ENCODE measurements around the gene TSC22D1. TPM values are rescaled to one million over a fixed set of nuclear protein-coding genes. Genes with fewer than 3 reads are reported as not detected.

The TSC22D1 gene
- total RNA-seq, 1 experiment from 2014 or later = 79.2 TPM

- BruUV-seq (replicated peaks) = no TSS peak
- no peak for TF ChIP-seq EZH2 (IDR thresholded peaks at IDR 0.05; ENCODE audit: low read depth)
- no peak for TF ChIP-seq CTCF (conservative IDR thresholded peaks at IDR 0.05)
- Histone ChIP-seq H3K36me3 (ENCODE audit: low read depth) (peaks cover 23% of the 10 kb centered on the region), H3K27me3 (ENCODE audit: insufficient read depth, low read depth) (no peaks in the 10 kb centered on the region), H3K4me1 (replicated peaks; ENCODE audit: insufficient read depth) (peaks cover 33% of the 10 kb centered on the region), H3K4me3 (peak overlapping the region; percentile 86), H2AFZ (no peak overlapping the region), H3K4me2 (peak overlapping the region; percentile 90), H3K9me3 (ENCODE audit: insufficient read depth, low read depth) (no peaks in the 10 kb centered on the region), H3K79me2 (ENCODE audit: low read depth) (peaks cover 57% of the 10 kb centered on the region), H3F3A (ENCODE audit: insufficient read depth, low read depth) (peaks cover 52% of the 10 kb centered on the region), H3K27ac (peak overlapping the region; percentile 93), H3K9me2 (ENCODE audit: insufficient read depth) (no peaks in the 10 kb centered on the region), H4K20me1 (ENCODE audit: insufficient read depth) (peaks cover 15% of the 10 kb centered on the region)
- ChIA-PET CTCF (interaction anchor here (0.7 to 0.9 kb wide), 2 partner anchors 70 to 293 kb away, joined by 5 to 29 read pairs; no protein-coding TSS in a partner anchor), POLR2A (ENCODE audit: unreplicated experiment) (interaction anchor here (0.7 to 1.4 kb wide), 14 partner anchors 28 to 449 kb away, joined by 3 to 18 read pairs (median 6); no protein-coding TSS in a partner anchor)
- intact Hi-C loops (cut with micrococcal nuclease; ENCODE audit: unreplicated experiment) = loop anchor here (1.0 to 5.0 kb wide), 5 partner anchors 38 to 447 kb away; no protein-coding TSS in a partner anchor
- no peak for DNase-seq
Observed at GRCh38 chr13:44434766-44435141, 141.4 kb downstream of the TSC22D1 start.

- POLR2A ChIA-PET (ENCODE audit: unreplicated experiment) = interaction anchor here (0.7 to 1.4 kb wide), 3 partner anchors 31 to 448 kb away, joined by 3 to 10 read pairs (median 5); no protein-coding TSS in a partner anchor
- peaks cover 15% of the 10 kb centered on the region for H4K20me1 ChIP-seq (ENCODE audit: insufficient read depth)
Observed at GRCh38 chr13:44433863-44434765, 142.0 kb downstream of the TSC22D1 start.

More at GRCh38 chr13:44433863-44434765, 142.0 kb downstream of the TSC22D1 start:
- Histone ChIP-seq H3K9me2 (ENCODE audit: insufficient read depth) (no peaks in the 10 kb centered on the region), H3K79me2 (ENCODE audit: low read depth) (peaks cover 53% of the 10 kb centered on the region), H3F3A (ENCODE audit: insufficient read depth, low read depth) (peaks cover 51% of the 10 kb centered on the region), H3K36me3 (ENCODE audit: low read depth) (peaks cover 23% of the 10 kb centered on the region), H3K4me1 (replicated peaks; ENCODE audit: insufficient read depth) (peaks cover 33% of the 10 kb centered on the region), H3K27me3 (ENCODE audit: insufficient read depth, low read depth) (no peaks in the 10 kb centered on the region), H2AFZ (no peak overlapping the region), H3K4me2 (peak overlapping the region; percentile 90), H3K27ac (peak overlapping the region; percentile 93), H3K4me3 (peak overlapping the region; percentile 86), H3K9me3 (ENCODE audit: insufficient read depth, low read depth) (no peaks in the 10 kb centered on the region)
- DNase-seq = no peak
- intact Hi-C loops (cut with micrococcal nuclease; ENCODE audit: unreplicated experiment) = loop anchor here (2.0 kb wide), 1 partner anchor 121 kb away; no protein-coding TSS in a partner anchor
- no TSS peak for BruUV-seq (replicated peaks)
- TF ChIP-seq CTCF (conservative IDR thresholded peaks at IDR 0.05) = no peak
- no peak for TF ChIP-seq EZH2 (IDR thresholded peaks at IDR 0.05; ENCODE audit: low read depth)
- CTCF ChIA-PET = interaction anchor here (0.8 kb wide), 1 partner anchor 39 kb away, joined by 16 read pairs; no protein-coding TSS in a partner anchor

Data from PC-9 (cell line).